A673 (cell line): ENCODE data around the gene HP1BP3. TPM values are rescaled to one million over a fixed set of nuclear protein-coding genes. Genes with fewer than 3 reads are reported as not detected.

Experiments
- BruUV-seq: library from RNA; stranded (reverse); fragments of 400-500 nt; replicated peaks from 2 replicates; lab custom pipeline; 2021; lab: Mats Ljungman, UMichigan
- CTCF ChIA-PET: fragments of 300-600 bp; sonication (Branson Sonifier 250); formaldehyde crosslinking; loops from one replicate; lab custom pipeline; 2022; ENCODE audit warnings: antibody characterized with exemption; lab: Charles Lee
- POLR2A ChIA-PET: fragments of 300-600 bp; sonication (Branson Sonifier 250); formaldehyde crosslinking; loops from one replicate; lab custom pipeline; 2022; ENCODE audit warnings: antibody characterized with exemption; ENCODE audit not compliant: low non-redundant PET; lab: Charles Lee
- DNase-seq: peaks from one replicate; pipeline ENCODE4 v3.0.0-alpha.2; 2015; ENCODE audit warnings: low spot score
- H3K27ac ChIP-seq: fragments of 200-600 bp; sonication (generic); 2 replicates; pipeline ENCODE4 v1.5.1; 2016; ENCODE audit warnings: mixed run types, low read depth, mild to moderate bottlenecking, mixed read lengths, antibody characterized with exemption, low read length; ENCODE audit not compliant: poor library complexity, severe bottlenecking
- H3K27me3 ChIP-seq: fragments of 200-600 bp; sonication (generic); replicated peaks from 2 replicates; pipeline ENCODE4 v1.6.1; 2017; ENCODE audit warnings: mixed run types, low read depth, mild to moderate bottlenecking, mixed read lengths, antibody characterized with exemption, low read length; ENCODE audit not compliant: insufficient read depth, poor library complexity
- H3K36me3 ChIP-seq: fragments of 200-600 bp; sonication (generic); 2 replicates; pipeline ENCODE4 v1.6.1; 2016; ENCODE audit warnings: mixed run types, mild to moderate bottlenecking, mixed read lengths, antibody characterized with exemption, low read length; ENCODE audit not compliant: insufficient read depth, poor library complexity, severe bottlenecking
- H3K4me1 ChIP-seq: fragments of 200-600 bp; sonication (generic); 2 replicates; pipeline ENCODE4 v1.6.1; 2017; ENCODE audit warnings: mixed run types, mild to moderate bottlenecking, mixed read lengths, antibody characterized with exemption, low read length; ENCODE audit not compliant: insufficient read depth, poor library complexity, severe bottlenecking
- H3K4me3 ChIP-seq: fragments of 200-600 bp; sonication (generic); 2 replicates; pipeline ENCODE4 v1.5.1; 2016; ENCODE audit warnings: low read depth, mixed run types, mild to moderate bottlenecking, mixed read lengths, low read length; ENCODE audit not compliant: poor library complexity, severe bottlenecking
- H3K9me3 ChIP-seq: fragments of 200-600 bp; sonication (generic); 2 replicates; pipeline ENCODE4 v1.6.1; 2016; ENCODE audit warnings: mixed run types, low read depth, mild to moderate bottlenecking, mixed read lengths, antibody characterized with exemption, low read length; ENCODE audit not compliant: poor library complexity, severe bottlenecking
- CTCF ChIP-seq: fragments of 300-800, 200-600 bp; sonication (generic); conservative IDR thresholded peaks from 2 replicates; pipeline ENCODE4 v1.5.1; 2017; ENCODE audit warnings: low read depth, mild to moderate bottlenecking, antibody characterized with exemption, low read length, moderate library complexity, mixed read lengths
- EZH2 ChIP-seq: fragments of 200-600 bp; sonication (generic); IDR thresholded peaks from 2 replicates; pipeline ENCODE4 v1.6.1; 2017; ENCODE audit warnings: borderline replicate concordance, low read depth, mild to moderate bottlenecking, mixed read lengths, antibody characterized with exemption, low read length; ENCODE audit not compliant: poor library complexity, severe bottlenecking
- intact Hi-C: fragments of 100-400 bp; cut with micrococcal nuclease; formaldehyde crosslinking; loops from one replicate; pipeline ENCODE4 v1.10.0; 2022; ENCODE audit not compliant: unreplicated experiment
- total RNA-seq: library from RNA; stranded (reverse); gene quantifications from 2 replicates; pipeline ENCODE4 v1.2.3, GENCODE V29; 2021

The HP1BP3 gene
- total RNA-seq, 1 experiment from 2014 or later = 337 TPM

- BruUV-seq = no TSS peak
These were observed 47.1 kb upstream of the HP1BP3 start for GRCh38 chr1:20834192-20834591.

DNA sequence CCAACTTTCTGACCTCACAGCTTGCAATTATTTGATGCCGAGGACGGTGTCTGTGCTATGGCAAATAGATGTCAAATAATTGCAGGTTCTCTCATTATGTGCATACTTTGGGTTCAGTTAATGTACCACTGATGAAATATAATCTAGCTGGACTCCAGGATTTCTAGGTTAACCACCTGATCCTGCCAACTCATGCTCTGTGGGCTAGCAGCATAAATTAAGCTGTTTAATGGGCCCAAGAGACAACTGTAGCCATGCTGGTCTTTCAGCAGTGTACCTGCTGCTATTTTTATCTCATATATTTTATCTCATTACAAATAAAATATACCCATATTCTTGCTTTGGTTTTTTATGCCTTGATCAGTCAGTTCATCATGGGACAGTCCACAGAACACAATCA is 43.3 kb upstream of the HP1BP3 start:
- no peak for DNase-seq
- ChIA-PET CTCF (interaction anchor here (0.6 kb wide), 1 partner anchor 365 kb away, joined by 3 read pairs; no protein-coding TSS in a partner anchor), POLR2A (no interaction called here)
- Histone ChIP-seq H3K36me3 (peaks cover 10% of the 10 kb centered on the region), H3K9me3 (no peaks in the 10 kb centered on the region), H3K4me3 (no peak overlapping the region), H3K27me3 (no peaks in the 10 kb centered on the region), H3K27ac (no peak overlapping the region), H3K4me1 (no peaks in the 10 kb centered on the region)
- TF ChIP-seq CTCF (no peak), EZH2 (no peak)
- BruUV-seq = no TSS peak
- intact Hi-C loops = no loop called here

More at GRCh38 chr1:20834192-20834591, 47.1 kb upstream of the HP1BP3 start:
- DNase-seq = no peak
- Histone ChIP-seq H3K4me3 (no peak overlapping the region), H3K27ac (no peak overlapping the region), H3K27me3 (no peaks in the 10 kb centered on the region), H3K36me3 (peaks cover 5% of the 10 kb centered on the region), H3K9me3 (no peaks in the 10 kb centered on the region), H3K4me1 (no peaks in the 10 kb centered on the region)
- TF ChIP-seq CTCF (no peak), EZH2 (no peak)
- intact Hi-C loops = no loop called here
- POLR2A ChIA-PET = no interaction called here
- CTCF ChIA-PET = no interaction called here

DNA sequence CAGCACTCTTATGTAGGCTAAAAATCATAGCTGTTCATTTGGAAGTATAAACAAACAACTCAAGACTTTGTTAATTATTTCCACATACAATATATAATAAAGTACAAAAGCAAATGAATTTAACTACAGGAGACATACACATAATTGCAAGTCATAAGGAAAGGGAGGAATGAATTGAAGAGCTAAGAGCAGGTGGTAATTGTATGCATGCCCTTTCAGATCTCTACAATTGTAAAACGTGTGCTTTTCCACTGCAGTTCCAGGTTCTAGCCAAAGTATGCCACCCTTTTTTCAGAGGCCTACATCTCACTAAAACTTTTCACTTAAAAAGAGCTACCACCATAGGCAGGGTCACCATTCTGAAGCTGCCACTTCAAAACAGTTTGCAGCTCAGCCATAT is 42.8 kb upstream of the HP1BP3 start:
- ChIA-PET CTCF (interaction anchor here (0.6 kb wide), 1 partner anchor 365 kb away, joined by 3 read pairs; no protein-coding TSS in a partner anchor), POLR2A (no interaction called here)
- H3K4me3 ChIP-seq = no peak overlapping the region
- no peaks in the 10 kb centered on the region for H3K4me1 ChIP-seq
- no peaks in the 10 kb centered on the region for H3K27me3 ChIP-seq
- no TSS peak for BruUV-seq
- H3K9me3 ChIP-seq = no peaks in the 10 kb centered on the region
- no peak overlapping the region for H3K27ac ChIP-seq
- intact Hi-C loops = no loop called here
- DNase-seq = no peak
- H3K36me3 ChIP-seq = peaks cover 10% of the 10 kb centered on the region
- TF ChIP-seq CTCF (no peak), EZH2 (no peak)
